SK-MEL-5 (cell line): ENCODE results near the gene ATP2B2. TPM values are rescaled to one million over a fixed set of nuclear protein-coding genes. Genes with fewer than 3 reads are reported as not detected.

ENCODE experiments used
- DNase-seq: peaks from one replicate; pipeline ENCODE4 v3.0.0-alpha.2; 2016; ENCODE audit warnings: low read depth, low spot score
- in situ Hi-C: cut with HindIII; loops from 2 replicates; pipeline ENCODE4 v1.10.0; 2016; ENCODE audit warnings: low sequenced_read_pairs, high pct_unique_total_duplicates, low pct_unique_long_range_greater_than_20kb
- total RNA-seq: library from RNA; depleted of rRNA; stranded (reverse); fragments of >200 nt; shearing (Covaris generic); gene quantifications from 2 replicates; pipeline ENCODE4 v1.2.3, GENCODE V29; 2014

The ATP2B2 gene
- total RNA-seq, 1 experiment from 2014 or later = not detected

GRCh38 chr3:10516544-10517452 is 11.4 kb upstream of the ATP2B2 start:
- no peak for DNase-seq
- in situ Hi-C loops = no loop called here

GRCh38 chr3:10515884-10516495 is 10.6 kb upstream of the ATP2B2 start:
- in situ Hi-C loops = no loop called here
- DNase-seq = peak; percentile 48

- no peak for DNase-seq
- in situ Hi-C loops = no loop called here
Observed at GRCh38 chr3:10515396-10515795, 10.0 kb upstream of the ATP2B2 start.

GRCh38 chr3:10514407-10515069 is 9.2 kb upstream of the ATP2B2 start:
- in situ Hi-C loops = no loop called here
- DNase-seq = no peak

DNA sequence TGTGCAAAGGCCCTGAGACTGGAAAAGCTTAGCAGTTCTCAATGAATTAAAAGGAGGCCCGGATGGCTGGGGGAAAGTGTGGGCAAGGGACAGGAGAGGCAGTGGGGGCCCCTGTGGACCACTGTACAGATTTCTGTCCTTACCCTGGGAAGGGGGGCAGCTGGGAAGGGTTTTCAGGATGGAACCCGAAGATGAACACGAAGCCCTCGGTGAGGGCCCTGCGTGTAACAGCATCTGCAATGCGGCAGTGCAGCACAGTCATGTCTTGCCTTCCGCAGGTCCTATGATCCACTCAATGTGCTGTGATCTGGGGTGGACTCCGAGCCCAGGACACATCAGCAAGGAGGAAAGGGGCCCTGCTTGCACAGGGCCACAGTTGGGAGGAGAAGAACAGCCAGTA is 7.9 kb upstream of the ATP2B2 start:
- in situ Hi-C loops = no loop called here

DNA sequence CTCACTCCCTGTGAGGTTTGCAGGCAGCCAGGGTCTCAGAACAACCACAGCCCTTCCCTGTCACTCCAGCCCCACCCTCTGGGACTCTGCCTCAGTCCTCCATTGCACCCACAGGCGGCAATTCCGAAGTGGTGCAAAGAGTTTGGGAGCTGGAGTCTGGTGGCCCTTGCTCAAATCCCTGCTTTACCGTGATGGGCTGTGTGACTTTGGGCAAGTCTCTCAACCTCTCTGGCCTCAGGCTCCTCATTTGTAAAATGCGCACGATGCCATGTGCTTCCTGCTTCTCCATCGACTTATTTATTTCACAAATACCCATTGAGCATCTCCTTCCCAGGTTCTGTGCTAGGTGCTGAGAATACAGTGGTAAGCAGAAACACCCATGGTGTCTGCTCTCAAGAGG is 7.3 kb upstream of the ATP2B2 start:
- DNase-seq = no peak
- in situ Hi-C loops = no loop called here

More for the DNA sequence above, 7.9 kb upstream of the ATP2B2 start:
- DNase-seq = no peak

- in situ Hi-C loops = no loop called here
- no peak for DNase-seq
Observed at GRCh38 chr3:10511809-10512494, 6.6 kb upstream of the ATP2B2 start.

DNA sequence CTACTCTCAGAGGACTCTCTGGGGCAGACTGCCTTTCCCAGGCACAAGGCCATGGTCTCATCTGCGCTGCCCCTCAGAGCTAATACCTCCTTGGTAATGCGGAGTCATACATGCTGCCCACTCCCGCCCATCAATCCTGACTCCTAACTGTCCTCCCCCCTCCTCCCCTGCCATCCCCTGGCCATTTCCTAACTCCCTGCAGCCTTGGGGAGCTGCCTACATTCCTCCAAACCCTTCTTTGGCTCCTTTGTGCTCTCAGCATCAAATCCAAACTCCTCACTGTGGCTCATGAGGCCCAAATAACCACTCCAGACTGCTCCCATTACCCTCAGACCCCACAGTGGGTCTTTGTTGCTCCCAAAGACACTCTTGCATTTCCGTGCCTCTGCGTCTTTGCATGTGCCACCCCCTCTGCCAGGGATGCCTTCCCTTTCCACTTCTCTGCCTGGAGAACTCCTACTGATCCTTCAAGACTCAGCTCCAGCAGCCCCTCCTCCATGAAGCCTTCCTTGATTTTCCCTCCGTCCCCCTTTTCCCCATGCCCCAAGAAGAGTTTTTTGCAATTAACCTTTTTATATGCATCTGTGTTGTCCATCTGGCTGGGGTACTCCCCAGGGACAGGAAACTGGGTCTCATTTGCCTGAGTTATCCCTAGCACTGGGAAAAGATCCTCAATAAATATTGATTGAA is 5.5 kb upstream of the ATP2B2 start:
- no peak for DNase-seq
- in situ Hi-C loops = no loop called here

DNA sequence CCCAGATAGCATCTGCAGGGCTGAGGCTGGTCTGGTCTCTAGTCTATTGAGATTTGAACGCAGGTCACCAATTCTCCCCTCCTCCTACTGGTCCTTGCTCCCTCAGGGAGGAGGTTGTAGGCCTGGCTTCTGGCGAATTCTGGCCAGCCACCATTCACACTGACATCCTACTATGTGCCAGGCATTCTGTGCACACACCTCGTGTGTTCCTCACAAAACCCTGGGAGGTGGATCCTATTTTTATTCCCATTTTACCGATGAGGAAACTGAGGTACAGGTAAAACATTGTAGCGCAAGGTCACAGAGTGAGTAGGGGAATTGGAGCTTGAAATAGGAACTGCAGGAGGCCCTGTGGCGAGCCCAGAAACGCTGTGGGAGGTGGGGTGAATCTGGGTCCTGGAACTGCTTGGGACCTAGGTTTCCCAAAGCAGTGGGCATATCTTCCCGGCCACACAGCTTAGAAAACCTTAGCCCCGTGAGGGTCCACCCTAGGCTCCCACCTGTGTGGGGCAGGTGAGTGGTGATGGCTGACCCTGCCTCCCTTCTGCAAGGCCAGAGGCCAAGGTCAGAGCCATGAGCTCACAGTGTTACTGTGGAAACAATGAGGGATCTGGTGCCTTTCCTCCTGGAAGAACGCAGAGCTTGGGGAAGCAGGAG is 4.8 kb upstream of the ATP2B2 start:
- no peak for DNase-seq
- in situ Hi-C loops = no loop called here

DNA sequence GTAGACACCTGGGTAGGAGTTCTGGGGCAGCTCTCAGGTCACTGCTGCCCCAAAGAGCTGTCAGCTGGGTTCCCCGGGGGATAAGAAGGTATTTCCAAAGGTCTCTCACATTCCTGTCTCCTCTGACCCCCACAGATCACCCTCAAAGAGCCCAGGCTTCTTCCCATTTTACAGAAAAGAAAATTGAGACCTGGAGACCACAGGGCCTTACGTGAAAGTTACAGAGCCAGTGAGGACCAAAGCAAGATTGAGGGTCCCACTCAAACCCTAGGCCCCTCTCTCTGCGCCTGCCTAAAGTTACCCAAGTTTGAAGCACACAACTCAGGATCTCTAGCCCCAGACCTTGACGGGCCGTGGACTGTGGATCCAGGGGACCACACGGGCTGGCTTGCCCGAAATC is 3.9 kb upstream of the ATP2B2 start:
- DNase-seq = no peak
- in situ Hi-C loops = no loop called here

- in situ Hi-C loops = no loop called here
Observed at GRCh38 chr3:10508619-10509260, 3.4 kb upstream of the ATP2B2 start.

GRCh38 chr3:10508235-10508618 is 2.8 kb upstream of the ATP2B2 start:
- no peak for DNase-seq
- in situ Hi-C loops = no loop called here

More at GRCh38 chr3:10508619-10509260, 3.4 kb upstream of the ATP2B2 start:
- DNase-seq = no peak

DNA sequence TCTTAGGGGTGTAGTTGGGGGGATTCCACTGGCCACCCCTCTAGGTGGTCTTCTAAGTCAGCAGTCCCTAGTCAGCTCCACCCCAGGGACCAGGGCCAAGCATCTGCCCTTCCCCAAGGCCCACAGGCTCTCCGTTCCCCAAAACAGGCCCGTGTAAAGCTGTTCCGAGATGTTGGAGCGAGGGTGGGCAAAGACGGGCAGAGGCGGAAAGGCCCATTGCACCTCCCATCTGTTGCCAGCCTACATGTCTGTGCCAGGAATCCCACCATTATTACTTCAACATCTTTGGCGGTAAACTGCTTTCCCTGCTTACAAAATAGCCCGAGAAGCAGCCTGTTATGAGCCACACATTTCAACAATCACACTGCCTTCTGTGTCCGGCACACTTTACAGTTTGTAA is 1.9 kb upstream of the ATP2B2 start:
- in situ Hi-C loops = no loop called here
- no peak for DNase-seq

DNA sequence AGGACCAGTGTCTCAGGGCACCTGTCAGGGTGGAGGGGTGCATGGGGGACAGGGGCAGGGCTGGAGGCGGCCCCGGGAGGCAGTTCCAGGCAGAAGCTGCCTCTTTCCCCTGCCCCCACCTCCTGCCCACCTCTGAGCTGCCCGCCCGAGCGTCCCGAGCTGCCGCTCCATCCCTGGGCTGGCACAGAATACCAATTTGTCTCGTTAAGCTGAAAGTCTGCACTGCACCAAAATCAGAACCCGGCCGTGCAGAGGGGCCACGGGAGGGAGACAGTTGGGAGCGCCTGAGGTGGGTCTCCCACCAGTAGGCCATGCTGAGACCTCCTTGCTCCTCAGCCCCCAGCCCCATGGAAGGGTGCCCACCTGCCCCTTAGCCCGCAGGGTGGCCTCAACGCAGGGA is 1.3 kb upstream of the ATP2B2 start:
- no peak for DNase-seq
- in situ Hi-C loops = no loop called here

GRCh38 chr3:10505791-10506585 is 602 bp upstream of the ATP2B2 start:
- in situ Hi-C loops = no loop called here

More at GRCh38 chr3:10505791-10506585, 602 bp upstream of the ATP2B2 start:
- no peak for DNase-seq
